A549 treated with AZD2906 at 1 μM for 4 hours (cell line): ENCODE data around the gene CRADD. TPM values are rescaled to one million over a fixed set of nuclear protein-coding genes. Genes with fewer than 3 reads are reported as not detected.

Experiments
- total RNA-seq: library from RNA; stranded (reverse); fragments of 200-300 nt; extraction: Qiagen RNA extraction; gene quantifications from 5 replicates; pipeline ENCODE4 v1.2.3, GENCODE V29; 2022

The CRADD gene
- total RNA-seq = 9.4 to 12.3 TPM (median 10.7 TPM) in 5 replicates

GRCh38 chr12:93677195-93678064, at the start of gene CRADD:
Gene CRADD (plus strand): TSS chr12:93677375.

Other genes starting within 250 kb of the CRADD start
- gene UBE2N, start 235.4 kb upstream of the CRADD start, total RNA-seq = 146 to 200 TPM (median 148 TPM) in 5 replicates
- 39.7 to 63.0 TPM (median 46.8 TPM) in 5 replicates for gene MRPL42, start 209.9 kb upstream of the CRADD start, total RNA-seq
- gene SOCS2, start 104.7 kb upstream of the CRADD start, total RNA-seq = 16.6 to 19.3 TPM (median 17.6 TPM) in 5 replicates